GM18498 (cell line): ENCODE measurements around the gene ADGRF1.
"Not testable (repeated sequence)": the region's sequence is repeated elsewhere in the genome, so short reads cannot be mapped to it uniquely, and the experiment has no call there.

Experiments
- ATAC-seq: cut with Tn5 transposase; IDR thresholded peaks from one replicate; pipeline ENCODE4 v1.9.1; 2021; ENCODE audit warnings: mild to moderate bottlenecking, moderate library complexity; ENCODE audit not compliant: unreplicated experiment

Gene ADGRF1

DNA sequence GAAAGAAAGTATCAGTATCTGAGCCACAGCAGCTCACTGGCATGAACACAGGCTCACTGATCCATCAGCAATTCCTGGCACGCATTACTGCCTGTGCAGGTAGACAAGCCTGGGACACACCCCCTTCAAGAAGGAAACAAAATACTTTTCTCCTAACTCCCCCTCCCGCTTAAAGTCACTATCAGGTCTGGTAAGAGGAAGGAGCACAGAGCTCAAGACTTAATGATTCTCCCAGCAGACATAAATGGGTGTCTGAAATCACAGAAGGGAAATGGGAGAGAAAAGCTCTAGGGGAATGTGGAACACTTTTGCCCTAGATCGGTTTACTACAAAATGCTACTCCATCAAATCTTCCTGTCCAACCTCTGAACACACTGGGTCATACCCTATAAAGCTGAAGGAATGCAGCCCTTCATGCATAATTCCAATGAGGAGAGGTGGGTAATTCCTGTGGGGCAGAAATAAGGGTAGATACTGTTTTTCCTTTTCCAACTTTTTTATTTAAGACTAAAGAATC is at the start of gene ADGRF1:
Gene ADGRF1 (minus strand): TSS at position 58 of the 517 bp plus-strand sequence. CDS start 13,271 bp downstream, outside the sequence.
- no peak for ATAC-seq

DNA sequence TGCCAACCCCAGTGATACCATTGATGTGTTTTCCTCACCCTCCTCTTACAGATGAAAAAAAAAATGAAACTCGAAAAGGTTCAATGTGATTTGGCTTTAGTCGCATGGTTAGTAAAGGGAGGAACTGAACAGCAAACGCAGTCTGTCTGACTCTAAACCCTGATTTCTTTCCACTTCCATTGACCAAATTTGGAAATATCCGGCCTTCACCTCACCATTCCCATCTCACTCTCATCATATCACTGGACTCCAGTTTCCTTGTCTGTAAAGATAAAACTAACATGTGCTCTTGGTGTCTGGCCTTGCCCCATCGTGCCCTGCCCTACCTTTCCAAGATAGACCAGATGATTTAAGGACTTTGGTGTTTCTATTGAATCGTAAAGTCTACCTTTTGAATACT is 48.7 kb upstream of the ADGRF1 start:
- no peak for ATAC-seq

GRCh38 chr6:47089473-47089872 is 47.3 kb upstream of the ADGRF1 start:
- ATAC-seq, result not testable (repeated sequence)

DNA sequence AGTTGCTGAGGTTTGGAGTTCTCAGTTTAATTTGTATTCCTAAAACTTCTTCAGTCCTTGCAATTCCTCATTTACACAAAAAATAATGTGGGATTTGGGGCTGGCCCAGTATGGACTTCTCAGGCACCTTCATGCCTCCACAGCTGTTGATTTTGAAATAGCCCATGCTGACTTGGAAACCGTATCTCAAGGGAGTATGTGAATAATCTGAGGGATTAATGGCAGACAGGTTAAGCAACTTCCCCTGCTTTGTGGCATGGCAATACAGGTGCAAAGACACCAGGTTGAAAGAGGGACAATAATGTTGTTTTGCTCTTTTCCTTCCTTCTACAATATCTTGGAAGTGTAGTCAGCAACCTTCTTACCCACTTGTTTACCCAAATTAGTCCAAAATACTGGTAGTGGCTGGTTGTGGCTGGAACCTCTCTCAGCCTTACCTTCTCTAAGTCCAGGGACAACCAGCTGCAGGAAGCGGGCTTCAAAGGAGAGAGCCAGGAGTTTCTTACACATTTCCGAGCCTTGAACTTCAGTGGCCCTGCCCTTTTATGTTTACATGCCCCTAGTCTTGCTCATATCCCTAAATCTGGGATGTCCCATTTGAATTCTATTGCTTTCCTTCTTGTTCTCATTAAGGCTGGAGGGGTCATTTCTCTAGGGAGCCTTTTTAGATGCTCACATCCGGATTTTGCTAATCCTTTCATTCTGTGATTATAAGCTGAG is 44.1 kb upstream of the ADGRF1 start:
- ATAC-seq, result no peak

DNA sequence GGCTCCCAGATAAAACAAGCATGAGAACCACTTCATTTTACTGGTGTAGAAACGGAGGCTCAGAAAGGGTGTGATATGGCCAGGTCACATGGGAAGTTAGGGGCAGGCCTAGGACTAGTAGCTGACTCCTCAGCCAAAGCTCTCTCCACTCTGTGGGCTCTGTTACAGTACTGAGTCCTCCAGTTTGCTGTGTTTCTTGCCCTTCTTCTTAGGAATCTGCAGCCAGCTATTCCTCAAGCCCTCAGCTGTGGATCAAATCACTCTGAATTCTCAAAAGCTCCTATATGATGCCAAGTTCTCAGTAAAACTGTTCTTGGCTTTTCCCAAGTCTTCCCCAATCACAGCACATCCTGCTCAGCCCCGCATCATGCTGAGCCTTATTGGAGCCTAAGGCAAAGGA is 42.5 kb upstream of the ADGRF1 start:
- no peak for ATAC-seq

GRCh38 chr6:47083586-47084047 is 41.5 kb upstream of the ADGRF1 start:
- ATAC-seq, result no peak

DNA sequence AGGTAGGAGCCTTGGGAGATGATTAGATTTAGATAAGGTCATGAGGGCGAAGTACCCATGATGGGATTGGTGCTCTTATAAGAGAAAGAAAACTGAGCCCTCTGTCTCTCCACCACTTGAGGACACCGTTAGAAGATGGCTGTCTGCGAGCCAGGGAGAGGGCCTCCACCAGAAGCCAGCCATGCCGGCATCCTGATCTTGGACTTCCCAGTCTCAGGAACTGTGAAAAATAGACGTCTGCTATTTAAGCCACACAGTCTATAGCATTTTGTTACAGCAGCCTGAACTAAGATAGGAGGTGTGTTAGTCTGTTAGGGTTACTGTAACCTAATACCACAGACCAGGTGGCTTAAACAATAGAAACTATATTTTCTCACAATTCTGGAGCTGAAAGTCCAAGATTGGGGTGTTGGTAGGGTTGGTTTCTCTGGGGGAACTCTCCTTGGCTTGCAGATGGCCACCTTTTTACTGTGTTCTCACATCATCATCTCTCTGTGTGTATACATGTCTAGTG is 38.0 kb upstream of the ADGRF1 start:
- ATAC-seq, result no peak

- ATAC-seq, result no peak
Measured at GRCh38 chr6:47079638-47080037, 37.5 kb upstream of the ADGRF1 start.

DNA sequence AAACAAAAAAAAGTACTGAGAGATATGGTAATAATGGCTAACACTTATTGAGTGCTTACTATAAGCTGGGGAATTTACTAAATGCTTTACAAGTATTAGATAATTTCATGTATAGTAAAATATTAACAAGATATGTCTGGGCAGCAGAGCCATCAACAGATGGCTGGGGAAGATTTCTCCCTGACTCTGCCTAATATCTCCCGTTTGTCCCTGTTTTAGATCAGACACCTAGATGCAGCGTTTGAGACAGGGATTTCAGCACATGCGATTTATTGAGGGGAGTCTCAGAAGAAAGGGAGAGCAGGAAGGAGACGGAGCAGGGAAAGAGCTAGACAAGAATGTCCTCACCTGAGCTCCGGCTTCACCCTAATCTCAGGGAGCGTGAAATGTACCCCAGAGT is 36.9 kb upstream of the ADGRF1 start:
- ATAC-seq, result no peak

DNA sequence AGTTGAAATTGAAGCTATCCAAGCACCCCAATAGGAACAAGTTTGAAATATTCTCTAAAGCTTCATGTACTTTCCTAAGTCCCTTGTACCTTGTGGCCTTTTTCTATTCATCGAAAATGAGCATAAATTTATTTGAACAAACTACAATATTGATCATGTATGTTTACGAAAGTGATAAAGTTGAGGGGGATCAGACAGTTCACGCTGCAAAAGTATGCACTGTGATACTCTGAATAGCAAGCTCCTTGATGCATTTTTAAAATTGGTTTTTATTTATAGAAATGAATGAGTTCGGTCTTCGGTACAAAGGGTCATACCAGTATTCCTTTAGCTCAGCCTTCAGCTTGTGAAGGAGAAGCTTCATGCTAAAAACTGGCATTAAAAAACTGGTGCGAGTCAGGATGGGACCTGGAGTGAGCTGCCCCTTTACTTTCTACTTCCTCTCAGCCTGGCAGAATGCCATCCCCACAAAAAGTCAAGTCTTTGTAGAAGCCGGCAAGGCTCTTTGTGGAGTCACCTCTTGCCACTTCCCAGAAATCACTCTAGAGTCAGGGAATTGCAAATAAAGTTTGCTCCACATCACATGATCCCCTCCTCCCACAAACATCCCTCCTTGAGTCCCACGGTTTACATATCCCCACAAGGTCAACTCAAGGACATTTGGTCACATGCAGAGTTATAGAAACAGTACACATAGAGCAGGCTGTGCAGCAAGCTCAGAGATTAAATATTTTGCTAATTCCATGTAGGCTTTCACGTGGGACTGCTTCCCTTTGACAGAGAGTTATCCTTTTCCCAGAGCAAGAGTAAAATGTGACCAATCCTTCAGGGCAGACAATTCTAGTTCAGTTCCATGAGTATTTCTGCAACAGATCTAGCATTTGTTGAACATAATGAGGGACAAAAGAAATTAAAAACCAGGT is 34.6 kb upstream of the ADGRF1 start:
- no peak for ATAC-seq

- no peak for ATAC-seq
Measured at GRCh38 chr6:47075741-47076421, 33.7 kb upstream of the ADGRF1 start.

DNA sequence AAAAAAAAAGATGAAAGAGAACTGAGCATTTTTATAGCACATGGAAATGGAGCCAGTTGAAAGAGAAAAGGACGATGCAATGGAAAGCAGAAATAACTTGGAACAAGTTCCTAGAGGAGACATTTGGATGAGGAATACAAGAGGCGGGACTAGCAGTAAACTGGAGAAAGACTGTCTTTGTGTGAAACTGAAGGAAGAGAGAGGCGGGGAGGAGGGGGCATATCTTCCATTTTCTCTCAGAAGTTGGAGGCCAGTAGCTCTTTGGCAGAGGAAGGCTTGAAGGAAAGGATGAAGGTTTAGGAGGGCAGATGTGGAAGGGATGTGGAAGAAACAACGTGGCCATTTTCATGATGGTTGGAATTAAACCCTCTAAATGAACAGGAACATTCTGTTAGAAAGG is 33.0 kb upstream of the ADGRF1 start:
- no peak for ATAC-seq

- no peak for ATAC-seq
Measured at GRCh38 chr6:47073125-47074110, 31.3 kb upstream of the ADGRF1 start.

DNA sequence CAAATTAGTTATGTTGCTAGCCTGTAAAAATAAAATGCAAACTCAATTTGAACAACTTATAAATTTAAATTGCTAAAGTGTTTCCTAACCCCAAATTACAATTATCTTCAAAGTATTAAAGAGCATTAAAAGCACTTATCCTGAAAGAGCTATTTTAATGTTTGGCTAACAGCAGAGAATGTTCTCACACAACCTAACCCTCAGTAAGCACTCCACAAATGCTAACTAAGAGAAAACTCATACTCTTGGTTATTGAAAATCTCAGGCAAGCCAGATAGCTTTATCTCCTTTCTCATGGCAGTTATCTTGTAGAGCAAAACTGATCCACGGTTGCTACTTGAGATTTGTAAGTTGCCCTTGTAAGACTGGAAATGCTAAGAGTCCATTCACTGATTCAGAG is 30.5 kb upstream of the ADGRF1 start:
- ATAC-seq, result no peak

DNA sequence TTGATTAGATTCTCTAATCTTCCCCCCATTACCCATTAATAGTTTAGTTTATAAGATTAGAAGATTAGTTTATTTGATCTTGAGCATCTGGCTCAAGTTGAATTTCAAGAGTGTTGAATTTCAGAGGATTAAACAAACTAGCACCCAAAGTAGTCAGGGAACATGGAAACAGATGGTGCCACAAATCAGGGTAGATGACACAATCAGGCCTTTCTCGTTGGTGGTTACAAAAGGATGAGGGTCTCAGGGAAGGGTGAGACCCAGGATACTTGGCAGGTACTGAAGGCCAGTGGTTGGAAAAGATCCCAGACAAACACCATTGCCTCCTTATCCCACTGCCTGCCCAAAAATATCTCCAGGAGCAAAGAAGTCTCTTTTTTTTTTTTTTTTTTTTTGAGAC is 29.5 kb upstream of the ADGRF1 start:
- no peak for ATAC-seq

- ATAC-seq, result no peak
Measured at GRCh38 chr6:47070461-47070860, 28.3 kb upstream of the ADGRF1 start.

DNA sequence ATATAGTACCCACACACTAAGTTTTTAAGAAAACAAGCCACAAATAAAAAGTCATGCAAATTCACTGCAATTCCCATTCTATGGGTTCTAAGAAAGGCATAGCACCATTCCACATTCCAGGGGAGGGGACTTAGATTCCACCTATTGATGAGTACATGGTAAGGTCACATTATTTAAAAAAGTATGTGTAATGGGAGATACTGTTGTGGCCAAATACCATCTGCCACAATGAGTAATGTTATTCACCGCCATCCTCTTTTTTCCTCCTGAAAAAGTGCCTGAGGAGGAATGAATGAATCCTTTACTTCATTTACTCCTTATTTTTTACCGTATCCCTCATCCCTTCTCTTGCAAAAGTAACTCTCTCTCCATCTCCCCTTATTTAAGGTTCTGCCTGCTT is 27.0 kb upstream of the ADGRF1 start:
- no peak for ATAC-seq

DNA sequence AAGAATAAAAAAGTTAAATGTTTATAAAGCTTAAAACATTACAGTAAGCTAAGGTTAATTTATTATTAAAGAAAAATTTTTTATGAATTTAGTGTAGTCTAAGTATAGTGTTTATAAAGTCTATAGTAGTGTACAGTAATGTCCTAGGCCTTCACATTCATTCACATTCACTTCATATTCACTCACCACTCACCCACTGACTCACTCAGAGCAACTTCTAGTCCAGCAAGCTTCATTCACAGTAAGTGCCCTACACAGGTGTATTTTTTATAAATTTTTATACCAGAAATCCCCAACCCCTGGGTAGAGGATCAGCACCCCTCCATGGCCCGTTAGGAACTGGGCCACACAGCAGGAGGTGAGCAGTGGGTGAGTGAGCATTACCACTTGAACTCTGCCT is 24.3 kb upstream of the ADGRF1 start:
- ATAC-seq, result no peak

GRCh38 chr6:47064274-47064673 is 22.1 kb upstream of the ADGRF1 start:
- no peak for ATAC-seq

- ATAC-seq, result no peak
Measured at GRCh38 chr6:47062346-47062745, 20.2 kb upstream of the ADGRF1 start.
